Head of caudate nucleus (tissue), 42 donors: Measurements from ENCODE around the gene CUEDC2.
"Not testable (repeated sequence)": the region's sequence is repeated elsewhere in the genome, so short reads cannot be mapped to it uniquely, and the experiment has no call there.

Experiments used
- DNase-seq, 42 donors: peaks; one replicate each; pipeline versions ENCODE4 v3.0.0 to v3.0.0-alpha.2; 2020 to 2021; ENCODE audit warnings: mixed read lengths in 7 of 42
- intact Hi-C: fragments of 100-400 bp; cut with DNase I; formaldehyde crosslinking; loops from one replicate; pipeline ENCODE4 v1.15.0; 2022

The CUEDC2 gene

GRCh38 chr10:102457591-102458150 is 25.3 kb upstream of the CUEDC2 start:
- no peak for DNase-seq
- intact Hi-C loops = no loop called here

- intact Hi-C loops = no loop called here
- DNase-seq = no peak
Observed at GRCh38 chr10:102455893-102456471, 23.6 kb upstream of the CUEDC2 start.

GRCh38 chr10:102454662-102455487 is 22.5 kb upstream of the CUEDC2 start:
- DNase-seq, intact Hi-C loops: not testable (repeated sequence)

- intact Hi-C loops = no loop called here
- DNase-seq = no peak
Observed at GRCh38 chr10:102453502-102453901, 21.1 kb upstream of the CUEDC2 start.

- intact Hi-C loops = no loop called here
- peak in 22 of 42 donors; percentile 12 to 71 (median 34) for DNase-seq
Observed at GRCh38 chr10:102452672-102453340, 20.4 kb upstream of the CUEDC2 start.

GRCh38 chr10:102451105-102451969 is 19.0 kb upstream of the CUEDC2 start, which contains the start of gene C10orf95:
Gene C10orf95, minus strand, starts transcription at chr10:102451543. Its CDS starts 450 bp downstream, at chr10:102451093.
- intact Hi-C loops = no loop called here

GRCh38 chr10:102450374-102451104 is 18.2 kb upstream of the CUEDC2 start:
- intact Hi-C loops = no loop called here
- peak; percentile 44 to 93 (median 84) for DNase-seq

More at GRCh38 chr10:102451105-102451969, 19.0 kb upstream of the CUEDC2 start, which contains the start of gene C10orf95:
- peak in 18 of 42 donors; percentile 16 to 57 (median 36) for DNase-seq

- peak in 1 of 42 donors; percentile 21 for DNase-seq
- intact Hi-C loops = no loop called here
Observed at GRCh38 chr10:102450124-102450373, 17.7 kb upstream of the CUEDC2 start.

- DNase-seq = peak; percentile 57 to 94 (median 79)
- intact Hi-C loops = no loop called here
Observed at GRCh38 chr10:102449321-102450123, 17.1 kb upstream of the CUEDC2 start.

- DNase-seq = no peak
- intact Hi-C loops = no loop called here
Observed at GRCh38 chr10:102444851-102445250, 12.5 kb upstream of the CUEDC2 start.

- intact Hi-C loops = no loop called here
- DNase-seq = no peak
Observed at GRCh38 chr10:102438374-102438773, 6.0 kb upstream of the CUEDC2 start.

- DNase-seq = no peak
Observed at GRCh38 chr10:102437515-102437914, 5.1 kb upstream of the CUEDC2 start.

GRCh38 chr10:102436312-102436711 is 3.9 kb upstream of the CUEDC2 start:
- no peak for DNase-seq
- intact Hi-C loops = no loop called here

More at GRCh38 chr10:102437515-102437914, 5.1 kb upstream of the CUEDC2 start:
- intact Hi-C loops = no loop called here

- intact Hi-C loops = no loop called here
- peak in 4 of 42 donors; percentile 24 to 60 (median 44) for DNase-seq
Observed at GRCh38 chr10:102435529-102436233, 3.3 kb upstream of the CUEDC2 start.

- intact Hi-C loops = no loop called here
- no peak for DNase-seq
Observed at GRCh38 chr10:102435133-102435497, 2.7 kb upstream of the CUEDC2 start.

GRCh38 chr10:102434394-102435132 is 2.2 kb upstream of the CUEDC2 start:
- intact Hi-C loops = no loop called here
- no peak for DNase-seq
